ENCODE results near the gene P2RY2.

P2RY2 gene

GRCh38 chr11:73248526-73249185 lies 30.6 kb downstream of the P2RY2 start:
- Histone ChIP-seq H3K79me2 (ENCODE audit: low read length) (no peaks in the 10 kb centered on the region), H3K27me3 (ENCODE audit: low read depth, low read length) (no peaks in the 10 kb centered on the region), H3K27ac (ENCODE audit: low read length) (no peak overlapping the region)

GRCh38 chr11:73249304-73249703 lies 31.2 kb downstream of the P2RY2 start:
- Histone ChIP-seq H3K9me3 (ENCODE audit: insufficient read depth, low read length) (no peaks in the 10 kb centered on the region), H3K27ac (ENCODE audit: low read length) (peak overlapping the region; percentile 10; the same call in 1 of the 2 replicates), H3K4me3 (ENCODE audit: low read length) (no peak overlapping the region)

More at GRCh38 chr11:73248526-73249185, 30.6 kb downstream of the P2RY2 start:
- H3K9ac ChIP-seq (ENCODE audit: low read length) = no peak overlapping the region
- no peaks in the 10 kb centered on the region for H4K20me1 ChIP-seq (ENCODE audit: insufficient read depth, low read length)
- peaks cover 20% of the 10 kb centered on the region for H3K4me1 ChIP-seq (ENCODE audit: low read length)
- H3K4me3 ChIP-seq (ENCODE audit: low read length) = no peak overlapping the region
- no peaks in the 10 kb centered on the region for H3K9me3 ChIP-seq (ENCODE audit: insufficient read depth, low read length)
- H2AFZ ChIP-seq (ENCODE audit: low read depth, low read length) = no peak overlapping the region
- no peak overlapping the region for H3K4me2 ChIP-seq (ENCODE audit: low read length)
- TF ChIP-seq CTCF (IDR thresholded peaks at IDR 0.05; ENCODE audit: low read depth, low read length) (no peak), EZH2phosphoT487 (IDR thresholded peaks at IDR 0.05; ENCODE audit: low read depth) (no peak)
- H3K36me3 ChIP-seq (replicated peaks; ENCODE audit: low read depth, low read length) = no peaks in the 10 kb centered on the region

DNA sequence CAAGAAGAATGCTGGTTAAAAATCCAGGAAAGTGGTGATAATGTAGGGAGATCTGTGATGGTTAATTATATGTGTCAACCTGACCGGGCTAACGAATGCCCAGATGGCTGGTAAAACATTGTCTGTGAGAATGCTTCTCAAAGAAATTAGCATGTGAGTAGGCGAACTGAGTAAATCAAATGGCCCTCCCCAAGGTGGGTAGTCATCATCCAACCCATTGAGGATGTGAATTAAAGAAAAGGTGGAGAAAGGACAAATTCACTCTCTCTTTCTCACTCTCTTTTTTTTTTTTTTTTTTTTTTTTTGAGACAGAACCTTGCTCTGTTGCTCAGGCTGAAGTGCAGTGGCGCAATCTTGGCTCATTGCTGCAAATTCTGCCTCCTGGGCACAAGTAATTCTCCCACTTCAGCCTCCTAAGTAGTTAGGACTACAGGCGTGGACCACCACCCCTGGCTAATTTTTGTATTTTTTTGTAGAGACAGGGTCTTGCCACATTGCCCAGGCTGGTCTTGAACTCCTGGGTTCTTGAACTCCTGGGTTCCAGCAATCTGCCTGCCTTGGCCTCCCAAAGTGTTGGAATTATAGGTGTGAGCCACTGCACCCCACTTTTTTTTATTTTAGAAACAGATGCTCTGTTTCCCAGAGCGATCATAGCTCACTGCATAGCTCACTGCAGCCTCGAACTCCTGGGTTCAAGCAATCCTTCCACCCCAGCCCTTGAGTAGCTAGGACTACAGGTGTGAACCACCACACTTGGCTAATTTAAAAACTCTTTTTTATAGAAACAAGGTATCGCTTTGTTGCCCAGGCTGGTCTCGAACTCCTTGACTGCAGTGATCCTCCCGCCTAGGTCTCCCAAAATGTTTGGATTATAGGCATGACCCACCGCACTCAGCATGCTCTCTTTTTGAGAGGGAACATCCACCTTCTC lies 32.0 kb downstream of the P2RY2 start:
- Histone ChIP-seq H2AFZ (ENCODE audit: low read depth, low read length) (peak overlapping the region; percentile 43), H3K9me3 (ENCODE audit: insufficient read depth, low read length) (no peaks in the 10 kb centered on the region), H4K20me1 (ENCODE audit: insufficient read depth, low read length) (no peaks in the 10 kb centered on the region), H3K4me2 (ENCODE audit: low read length) (peak overlapping the region; percentile 26), H3K27ac (ENCODE audit: low read length) (peak overlapping the region; percentile 10; the same call in 1 of the 2 replicates), H3K4me3 (ENCODE audit: low read length) (no peak overlapping the region), H3K36me3 (replicated peaks; ENCODE audit: low read depth, low read length) (no peaks in the 10 kb centered on the region), H3K27me3 (ENCODE audit: low read depth, low read length) (no peaks in the 10 kb centered on the region), H3K4me1 (ENCODE audit: low read length) (peaks cover 20% of the 10 kb centered on the region), H3K9ac (ENCODE audit: low read length) (no peak overlapping the region), H3K79me2 (ENCODE audit: low read length) (no peaks in the 10 kb centered on the region)
- no peak for TF ChIP-seq CTCF (IDR thresholded peaks at IDR 0.05; ENCODE audit: low read depth, low read length)
- no peak for TF ChIP-seq EZH2phosphoT487 (IDR thresholded peaks at IDR 0.05; ENCODE audit: low read depth)

More at GRCh38 chr11:73249304-73249703, 31.2 kb downstream of the P2RY2 start:
- Histone ChIP-seq H3K9ac (ENCODE audit: low read length) (no peak overlapping the region), H4K20me1 (ENCODE audit: insufficient read depth, low read length) (no peaks in the 10 kb centered on the region), H3K4me2 (ENCODE audit: low read length) (peak overlapping the region; percentile 26), H3K27me3 (ENCODE audit: low read depth, low read length) (no peaks in the 10 kb centered on the region), H3K79me2 (ENCODE audit: low read length) (no peaks in the 10 kb centered on the region), H3K4me1 (ENCODE audit: low read length) (peaks cover 20% of the 10 kb centered on the region), H3K36me3 (replicated peaks; ENCODE audit: low read depth, low read length) (no peaks in the 10 kb centered on the region), H2AFZ (ENCODE audit: low read depth, low read length) (peak overlapping the region; percentile 43)
- no peak for TF ChIP-seq EZH2phosphoT487 (IDR thresholded peaks at IDR 0.05; ENCODE audit: low read depth)
- no peak for TF ChIP-seq CTCF (IDR thresholded peaks at IDR 0.05; ENCODE audit: low read depth, low read length)
